Heart right ventricle (tissue), 16 donors: ENCODE data around the gene ALDH1A2. TPM values are rescaled to one million over a fixed set of nuclear protein-coding genes. Genes with fewer than 3 reads are reported as not detected.

ENCODE experiments used
- ATAC-seq, 8 donors: fragments of 200-7000 bp; cut with Tn5 transposase; one replicate each; pipeline ENCODE4 v1.9.1; 2020; ENCODE audit warnings: mild to moderate bottlenecking in 8 of 8, moderate library complexity in 8 of 8, moderate number of reproducible peaks in 1 of 8
- DNase-seq, 2 donors: peaks; one replicate each; pipeline ENCODE4 v3.0.0-alpha.2; 2020
- H3K27ac ChIP-seq, 10 donors: fragments of 200-600 bp; sonication (generic) in 2 of 10; one replicate each; pipeline versions ENCODE4 v1.5.0 to v1.8.0; 2020 to 2022; ENCODE audit warnings: mild to moderate bottlenecking in 3 of 10
- H3K27me3 ChIP-seq, 7 donors: fragments of 200-600 bp; one replicate each; pipeline ENCODE4 v1.8.0; 2021 to 2022; ENCODE audit warnings: mild to moderate bottlenecking in 2 of 7
- H3K36me3 ChIP-seq, 9 donors: fragments of 200-600 bp; sonication (generic) in 1 of 9; one replicate each; pipeline versions ENCODE4 v1.5.0 to v1.8.0; 2020 to 2022; ENCODE audit warnings: mild to moderate bottlenecking in 2 of 9
- H3K4me1 ChIP-seq, 9 donors: fragments of 200-600 bp; sonication (generic) in 1 of 9; one replicate each; pipeline versions ENCODE4 v1.5.0 to v1.8.0; 2020 to 2022; ENCODE audit warnings: mild to moderate bottlenecking in 4 of 9
- H3K4me3 ChIP-seq, 10 donors: fragments of 200-600 bp; sonication (generic) in 2 of 10; one replicate each; pipeline versions ENCODE4 v1.5.0 to v1.8.0; 2020 to 2022; ENCODE audit warnings: mild to moderate bottlenecking in 7 of 10, moderate library complexity in 2 of 10
- H3K9me3 ChIP-seq, 11 donors: fragments of 200-600 bp in 10 of 11; sonication (generic) in 2 of 11; one replicate each; pipeline versions ENCODE4 v1.5.0 to v1.8.0; 2013 to 2022; ENCODE audit warnings: mild to moderate bottlenecking in 2 of 11, control low read depth in 1 of 11, moderate library complexity in 1 of 11
- WGBS, 2 donors: extraction: QIAGEN DNeasy Blood & Tissue Kit; methylation state at CpG; one replicate each; pipeline ENCODE4 v1.1.7; 2013; ENCODE audit warnings: inconsistent platforms in 1 of 2; 5-methylcytosine and 5-hydroxymethylcytosine counted together
- intact Hi-C, 10 donors: fragments of 100-400 bp; cut with DNase I; formaldehyde crosslinking; loops; one replicate each; pipeline versions ENCODE4 v1.11.1 to v1.14.2; 2022
- polyA plus RNA-seq, 2 donors: library from polyadenylated mRNA; stranded (reverse); fragments of 200-250 nt; gene quantifications; one replicate each; pipeline ENCODE4 v1.2.3, GENCODE V29; 2013
- total RNA-seq, 10 donors: library from RNA; stranded (reverse); fragmentation: NEBNext Ultra II Directional in 3 of 10; extraction: Animal tissue kit (Norgen Biotek cat#: 25700) in 3 of 10; gene quantifications; one replicate each; pipeline versions ENCODE4 v1.2.1 to v1.2.4, GENCODE V29; 2021 to 2023
- TF ChIP-seq, protein P1 (sequence below), 9 donors: fragments of 200-600 bp; sonication (generic) in 2 of 9; IDR thresholded peaks; one replicate each; pipeline versions ENCODE4 v1.5.0 to v1.8.0; 2021 to 2022; ENCODE audit warnings: antibody characterized with exemption in 9 of 9, mild to moderate bottlenecking in 5 of 9, moderate library complexity in 1 of 9
- donor health status: Arrhythmogenic right ventricular cardiomyopathy.
- donor health status: ischemic (EF 13 %, LVEDD 7.1; RV severe dilation, severe dysfunction).
- donor health status: healthy with polysubstance abuse.
- donor health status: DM: no; HTN: yes; CAD: no.
- donor health status: DM: no; HTN: no; CAD: no.
- donor health status: ischemic (EF 25% LVEDD 6.9; RV normal size, moderate dysfunction).
- donor health status: ischemic (EF 25% LVEDD 5.7; RV mildly dilated, moderate dysfunction).
- donor health status: healthy.
- donor health status: DM: yes; HTN: yes; CAD: no.
- donor health status: Ischemic cardiomyopathy.
- donor health status: ischemic (EF 35%, LVEDD 5.7; RV mildly dilated, moderate dysfunction).
- donor health status: nonischemic (EF 11% LVEDD 7.7; RV severe dilation, severe dysfunction).
- donor health status: DM: yes; HTN: yes; CAD: no.
- donor health status: PGD.
- donor health status: ischemic (EF 29% LVEDD 5.4; RV normal size, mild dysfunction).
- donor health status: nonischemic (EF 23%, LVEDD 6.1; RV moderate dilation, normal function).

Gene ALDH1A2
- total and polyA plus RNA-seq, 12 donors: 2.3 to 21.0 (median 9.8) TPM

DNA sequence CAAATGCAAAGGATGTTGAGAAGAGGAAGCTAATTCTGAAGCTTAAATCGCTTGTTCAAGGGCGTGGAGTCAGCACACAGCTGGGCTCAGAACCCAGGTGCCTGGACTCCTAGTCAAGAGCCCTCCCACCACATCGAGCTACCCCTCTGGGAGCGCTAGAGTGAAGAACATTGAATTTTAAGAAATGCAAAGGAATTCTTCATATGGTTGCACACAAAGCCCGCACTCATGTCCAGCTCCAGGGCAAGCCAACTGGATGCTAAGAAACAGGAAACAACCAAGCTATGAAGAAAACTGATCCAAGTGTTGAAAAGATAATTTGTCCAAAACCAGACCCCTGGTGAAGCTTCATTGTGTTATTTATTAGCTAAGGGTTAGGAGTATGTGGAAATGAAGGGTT is 122.3 kb downstream of the ALDH1A2 start:
- WGBS, 2 donors: 85 to 89% methylated on average over 5 of the region's 5 CpGs
- TF ChIP-seq, protein P1, sequence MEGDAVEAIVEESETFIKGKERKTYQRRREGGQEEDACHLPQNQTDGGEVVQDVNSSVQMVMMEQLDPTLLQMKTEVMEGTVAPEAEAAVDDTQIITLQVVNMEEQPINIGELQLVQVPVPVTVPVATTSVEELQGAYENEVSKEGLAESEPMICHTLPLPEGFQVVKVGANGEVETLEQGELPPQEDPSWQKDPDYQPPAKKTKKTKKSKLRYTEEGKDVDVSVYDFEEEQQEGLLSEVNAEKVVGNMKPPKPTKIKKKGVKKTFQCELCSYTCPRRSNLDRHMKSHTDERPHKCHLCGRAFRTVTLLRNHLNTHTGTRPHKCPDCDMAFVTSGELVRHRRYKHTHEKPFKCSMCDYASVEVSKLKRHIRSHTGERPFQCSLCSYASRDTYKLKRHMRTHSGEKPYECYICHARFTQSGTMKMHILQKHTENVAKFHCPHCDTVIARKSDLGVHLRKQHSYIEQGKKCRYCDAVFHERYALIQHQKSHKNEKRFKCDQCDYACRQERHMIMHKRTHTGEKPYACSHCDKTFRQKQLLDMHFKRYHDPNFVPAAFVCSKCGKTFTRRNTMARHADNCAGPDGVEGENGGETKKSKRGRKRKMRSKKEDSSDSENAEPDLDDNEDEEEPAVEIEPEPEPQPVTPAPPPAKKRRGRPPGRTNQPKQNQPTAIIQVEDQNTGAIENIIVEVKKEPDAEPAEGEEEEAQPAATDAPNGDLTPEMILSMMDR (IDR thresholded peaks at IDR 0.05): no peak
- Histone ChIP-seq H3K4me3 (no peak overlapping the region), H3K36me3 (no peaks in the 10 kb centered on the region), H3K27ac (no peak overlapping the region), H3K4me1 (peaks cover 0 to 8% (median 0%) of the 10 kb centered on the region in 9 donors), H3K9me3 (no peaks in the 10 kb centered on the region), H3K27me3 (peaks cover 0 to 7% (median 3%) of the 10 kb centered on the region in 7 donors)
- no peak for ATAC-seq
- intact Hi-C loops: no loop called here
- DNase-seq: no peak

DNA sequence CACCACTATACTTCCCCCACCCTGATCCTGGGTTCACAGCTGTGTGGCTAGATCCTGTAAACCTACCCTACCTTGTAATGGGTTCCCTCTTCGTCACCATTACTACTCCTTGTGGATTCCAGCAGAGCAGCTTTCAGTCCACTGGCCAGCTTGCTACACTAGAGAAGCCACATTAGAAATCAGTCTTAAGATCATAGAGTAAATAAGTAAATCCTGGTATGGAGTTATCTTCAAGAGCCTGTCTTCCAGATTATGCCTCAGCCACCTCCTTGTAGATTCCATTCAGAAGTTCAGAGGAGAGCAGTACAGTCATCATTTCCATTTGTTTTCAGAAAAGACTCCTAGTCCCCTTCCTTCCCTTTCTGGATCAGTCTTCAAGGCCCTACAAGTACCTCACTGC is 123.7 kb downstream of the ALDH1A2 start:
- 98 to 100% methylated on average over 1 of the region's 1 CpG for WGBS, 2 donors
- H3K4me1 ChIP-seq: no peaks in the 10 kb centered on the region
- TF ChIP-seq, protein P1 (IDR thresholded peaks at IDR 0.05): no peak
- ATAC-seq (no peak), DNase-seq (no peak)
- H3K4me3 ChIP-seq: no peak overlapping the region
- intact Hi-C loops: no loop called here
- H3K36me3 ChIP-seq: no peaks in the 10 kb centered on the region
- H3K9me3 ChIP-seq: no peaks in the 10 kb centered on the region
- no peak overlapping the region for H3K27ac ChIP-seq
- H3K27me3 ChIP-seq: peaks cover 0 to 7% (median 3%) of the 10 kb centered on the region in 7 donors

DNA sequence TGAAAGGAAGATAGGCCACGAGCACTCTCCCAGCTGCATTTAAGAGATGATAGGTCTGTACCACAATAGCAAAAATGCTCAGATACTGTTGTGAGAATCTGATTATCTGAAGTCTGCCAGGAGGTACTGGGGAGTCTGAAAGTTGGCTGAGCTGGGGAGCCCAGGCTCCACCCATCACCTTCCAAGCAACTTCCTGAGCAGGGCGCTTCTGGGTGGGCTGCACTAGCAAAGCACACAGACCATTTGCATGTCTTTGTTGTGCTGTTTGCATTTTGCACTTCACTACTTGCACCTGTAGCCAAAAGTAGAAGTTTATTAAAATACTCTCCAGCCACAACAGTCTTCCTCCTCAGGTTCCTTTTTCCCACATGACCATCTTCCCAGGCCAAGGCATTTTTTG is 133.2 kb downstream of the ALDH1A2 start:
- Histone ChIP-seq H3K27me3 (peaks cover 0 to 3% (median 0%) of the 10 kb centered on the region in 7 donors), H3K4me3 (no peak overlapping the region), H3K36me3 (no peaks in the 10 kb centered on the region), H3K4me1 (no peaks in the 10 kb centered on the region), H3K9me3 (peaks cover 0 to 5% (median 0%) of the 10 kb centered on the region in 11 donors), H3K27ac (no peak overlapping the region)
- WGBS, 2 donors: 77 to 84% methylated on average over 2 of the region's 2 CpGs
- TF ChIP-seq, protein P1 (IDR thresholded peaks at IDR 0.05): no peak
- intact Hi-C loops: no loop called here
- DNase-seq (no peak), ATAC-seq (no peak)

DNA sequence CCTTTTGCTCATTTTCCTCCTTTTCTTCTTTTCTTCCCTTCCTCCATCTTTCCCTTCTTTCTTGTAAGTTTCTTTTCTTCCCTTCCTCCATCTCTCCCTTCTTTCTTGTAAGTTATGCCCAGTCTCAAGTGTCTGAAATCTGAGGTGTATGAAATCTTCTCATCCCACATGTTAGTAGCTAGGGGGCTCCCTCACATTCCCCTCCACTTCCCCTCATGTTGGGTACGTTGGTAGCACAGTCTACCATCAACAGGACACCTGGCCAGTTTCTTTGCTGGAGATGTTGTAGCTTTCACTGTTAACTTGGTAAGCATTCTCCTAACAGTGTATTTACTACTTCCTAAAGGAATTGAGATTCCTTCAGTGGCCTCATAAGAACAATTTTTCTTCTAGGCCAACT is 133.9 kb downstream of the ALDH1A2 start:
- H3K27me3 ChIP-seq: peaks cover 0 to 3% (median 0%) of the 10 kb centered on the region in 7 donors
- ATAC-seq: no peak
- 74 to 86% methylated on average over 1 of the region's 1 CpG for WGBS, 2 donors
- no peak for DNase-seq
- H3K4me3 ChIP-seq: no peak overlapping the region
- TF ChIP-seq, protein P1 (IDR thresholded peaks at IDR 0.05): no peak
- H3K27ac ChIP-seq: no peak overlapping the region
- no peaks in the 10 kb centered on the region for H3K36me3 ChIP-seq
- H3K9me3 ChIP-seq: peaks cover 0 to 5% (median 0%) of the 10 kb centered on the region in 11 donors
- intact Hi-C loops: no loop called here
- no peaks in the 10 kb centered on the region for H3K4me1 ChIP-seq
